Smooth muscle cell of the coronary artery (primary cell): ENCODE measurements around the gene CIPC. TPM values are rescaled to one million over a fixed set of nuclear protein-coding genes. Genes with fewer than 3 reads are reported as not detected.

Experiments used
- total RNA-seq: library from RNA; depleted of rRNA; stranded (reverse); fragments of >200 nt; gene quantifications from 2 replicates; pipeline ENCODE4 v1.2.3, GENCODE V29; 2014; ENCODE audit warnings: low replicate concordance

The CIPC gene, protein sequence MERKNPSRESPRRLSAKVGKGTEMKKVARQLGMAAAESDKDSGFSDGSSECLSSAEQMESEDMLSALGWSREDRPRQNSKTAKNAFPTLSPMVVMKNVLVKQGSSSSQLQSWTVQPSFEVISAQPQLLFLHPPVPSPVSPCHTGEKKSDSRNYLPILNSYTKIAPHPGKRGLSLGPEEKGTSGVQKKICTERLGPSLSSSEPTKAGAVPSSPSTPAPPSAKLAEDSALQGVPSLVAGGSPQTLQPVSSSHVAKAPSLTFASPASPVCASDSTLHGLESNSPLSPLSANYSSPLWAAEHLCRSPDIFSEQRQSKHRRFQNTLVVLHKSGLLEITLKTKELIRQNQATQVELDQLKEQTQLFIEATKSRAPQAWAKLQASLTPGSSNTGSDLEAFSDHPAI
- total RNA-seq, result 7.2 and 8.3 TPM in 2 replicates

GRCh38 chr14:77097700-77098528, at the start of gene CIPC:
Gene CIPC, plus strand, starts transcription at chr14:77098258. Its CDS starts 7,451 bp downstream, at chr14:77105709.

DNA sequence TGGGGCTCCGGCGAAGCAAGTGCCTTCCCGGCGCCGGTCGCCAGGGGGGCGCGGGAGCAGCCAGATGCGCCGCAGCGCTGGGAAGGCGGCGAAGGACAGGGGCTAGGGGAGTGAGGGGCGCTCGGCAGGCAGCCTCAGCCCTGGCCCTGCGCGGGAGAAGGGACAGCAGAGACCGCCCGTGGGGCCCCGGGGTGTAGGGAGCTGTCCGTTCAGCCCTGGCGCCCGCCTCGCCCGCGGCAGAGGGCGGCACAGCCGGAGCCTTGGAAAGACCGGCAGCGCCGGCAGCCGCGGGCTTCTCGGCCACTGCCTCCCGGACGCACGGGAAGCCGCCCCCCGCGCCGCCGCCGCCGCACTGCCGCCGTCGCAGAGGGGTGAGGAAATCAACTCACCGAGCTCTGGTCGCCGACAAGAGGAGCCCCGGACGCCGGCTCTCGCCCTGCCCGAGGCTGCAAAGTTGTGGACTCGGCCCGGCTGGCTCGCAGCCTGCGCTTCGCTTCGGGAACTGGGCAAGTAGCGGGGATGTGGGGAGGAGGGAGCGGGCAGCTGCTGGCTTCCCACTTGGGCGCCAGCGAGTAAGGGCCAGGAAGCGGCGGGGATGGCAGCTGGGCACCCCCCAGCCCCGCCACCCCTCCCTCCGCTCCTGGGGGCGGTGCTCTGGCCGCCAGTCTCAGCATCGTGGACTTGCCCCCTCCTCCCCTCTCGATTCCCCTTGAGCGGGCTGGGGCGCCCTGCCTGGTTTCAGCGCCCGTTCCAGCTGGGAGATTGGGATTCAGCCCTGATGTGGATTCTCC, 43.4 kb downstream of the CIPC start, which contains the start of gene ZDHHC22:
TSS of gene ZDHHC22 (minus strand) at position 578 of the 791 bp plus-strand sequence. CDS start 2,053 bp downstream, outside the sequence.

Other genes starting within 250 kb of the CIPC start
- gene IRF2BPL, start 69.5 kb upstream of the CIPC start, total RNA-seq, result 19.2 and 25.9 TPM in 2 replicates
- gene ZDHHC22, start 43.5 kb downstream of the CIPC start, total RNA-seq, result not detected in 2 replicates
- gene TMEM63C, start 83.5 kb downstream of the CIPC start, total RNA-seq, result 2.0 TPM in 1 of 2 replicates, not detected in the other
- gene NGB, start 172.9 kb downstream of the CIPC start, total RNA-seq, result not detected in 2 replicates
- gene POMT2, start 222.6 kb downstream of the CIPC start, total RNA-seq, result 8.6 and 10.1 TPM in 2 replicates
- gene GSTZ1, start 222.8 kb downstream of the CIPC start, total RNA-seq, result 24.5 and 44.8 TPM in 2 replicates